Activated CD8-positive, alpha-beta T cell treated with anti-CD3 and anti-CD28 coated beads, Interleukin-2, amount 10 ng/mL, durations not matched to agents 7 days and 5 days (primary cell): ENCODE data around the gene NSMCE1. TPM values are rescaled to one million over a fixed set of nuclear protein-coding genes. Genes with fewer than 3 reads are reported as not detected.

ENCODE experiments used
- ATAC-seq: fragments of 150-1000 bp; cut with Tn5 transposase; one replicate; pipeline ENCODE4 v1.10.0; 2021; ENCODE audit warnings: moderate library complexity
- CTCF ChIA-PET: fragments of 350-600 bp; sonication (Branson Sonifier 250); formaldehyde crosslinking; loops from one replicate; lab custom pipeline; 2021; ENCODE audit warnings: antibody characterized with exemption; lab: Charles Lee
- POLR2A ChIA-PET: fragments of 350-600 bp; sonication (Branson Sonifier 250); formaldehyde crosslinking; loops from one replicate; lab custom pipeline; 2021; ENCODE audit warnings: antibody characterized with exemption; lab: Charles Lee
- DNase-seq: peaks from one replicate; pipeline ENCODE4 v3.0.0-alpha.2; 2020
- H3K27ac Mint-ChIP-seq: one replicate; pipeline ENCODE4 v1.8.0; 2021; ENCODE audit warnings: mild to moderate bottlenecking, mixed read lengths
- H3K27me3 Mint-ChIP-seq: one replicate; pipeline ENCODE4 v1.8.0; 2021; ENCODE audit warnings: low read depth, mixed read lengths
- H3K36me3 Mint-ChIP-seq: one replicate; pipeline ENCODE4 v1.8.0; 2021; ENCODE audit warnings: low read depth, mixed read lengths
- H3K4me1 Mint-ChIP-seq: one replicate; pipeline ENCODE4 v1.8.0; 2021; ENCODE audit warnings: low read depth, mixed read lengths
- H3K4me3 Mint-ChIP-seq: one replicate; pipeline ENCODE4 v1.8.0; 2021; ENCODE audit warnings: mild to moderate bottlenecking, mixed read lengths
- H3K9me3 Mint-ChIP-seq: one replicate; pipeline ENCODE4 v1.8.0; 2022; ENCODE audit warnings: mixed read lengths; ENCODE audit not compliant: insufficient read depth
- total RNA-seq, 2 experiments: library from RNA; stranded (reverse); gene quantifications; one replicate each; pipeline ENCODE4 v1.2.3, GENCODE V29; 2021

Gene NSMCE1, protein sequence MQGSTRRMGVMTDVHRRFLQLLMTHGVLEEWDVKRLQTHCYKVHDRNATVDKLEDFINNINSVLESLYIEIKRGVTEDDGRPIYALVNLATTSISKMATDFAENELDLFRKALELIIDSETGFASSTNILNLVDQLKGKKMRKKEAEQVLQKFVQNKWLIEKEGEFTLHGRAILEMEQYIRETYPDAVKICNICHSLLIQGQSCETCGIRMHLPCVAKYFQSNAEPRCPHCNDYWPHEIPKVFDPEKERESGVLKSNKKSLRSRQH
- total RNA-seq = 10 to 100 TPM; 87.3 to 94.9 TPM

DNA sequence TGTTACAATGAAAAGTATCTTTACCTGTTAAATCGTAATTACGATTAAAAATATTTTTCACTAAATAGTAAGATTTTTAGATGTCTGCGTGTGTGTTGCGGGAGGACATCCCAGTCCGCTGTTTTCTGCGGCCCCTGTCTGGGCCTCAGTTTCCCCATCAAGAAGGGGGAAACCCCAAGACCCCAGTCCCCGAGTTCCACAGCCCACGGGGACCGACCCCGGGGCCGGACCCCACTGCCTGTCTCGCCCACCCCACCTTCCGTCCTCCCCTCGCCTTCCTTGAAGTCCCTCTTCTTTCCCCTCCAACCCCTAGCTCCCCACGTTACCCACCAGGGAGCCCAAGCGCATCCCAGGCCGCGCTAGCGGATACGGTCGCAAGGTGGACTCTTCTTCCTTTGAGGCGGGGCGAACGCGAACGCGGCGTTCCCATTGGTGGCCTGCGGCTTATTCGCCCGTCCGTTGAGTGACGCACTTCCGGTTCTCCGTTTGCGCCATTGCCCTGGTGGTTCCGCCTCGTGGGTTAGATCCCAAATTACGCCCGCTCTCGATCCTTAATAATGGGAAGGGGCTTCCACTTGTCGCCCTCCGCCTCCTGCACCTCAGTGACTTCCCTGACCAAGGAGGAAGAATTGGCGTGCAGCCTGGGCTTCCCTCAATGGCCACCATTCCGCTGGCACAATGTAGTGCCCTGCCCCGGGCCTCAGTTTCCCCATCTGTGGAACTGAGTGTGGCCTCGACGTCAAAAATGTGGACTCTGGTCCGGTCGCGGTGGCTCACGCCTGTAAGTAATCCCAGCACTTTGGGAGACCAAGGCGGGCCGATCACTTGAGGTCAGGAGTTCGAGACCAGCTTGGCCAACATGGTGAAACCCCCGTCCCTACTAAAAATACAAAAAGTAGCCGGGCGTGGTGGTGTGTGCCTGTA is at the start of gene NSMCE1:
TSS of gene NSMCE1 (minus strand) at position 397 of the 924 bp plus-strand sequence. CDS start 11,202 bp downstream, outside the sequence.
- ChIA-PET POLR2A (interaction anchor here (0.6 to 4.5 kb wide), 9 partner anchors 10 to 139 kb away, joined by 3 to 31 read pairs (median 4); no protein-coding TSS in a partner anchor), CTCF (interaction anchor here (1.0 to 4.9 kb wide), 6 partner anchors 15 to 99 kb away, joined by 3 to 30 read pairs (median 4); no protein-coding TSS in a partner anchor)
- DNase-seq (peak; percentile 98), ATAC-seq (peak; percentile 99)
- H3K9me3 Mint-ChIP-seq = peaks cover 3% of the 10 kb centered on the region
- peak within 1 kb of the TSS; percentile 98 for H3K4me3 Mint-ChIP-seq
- no peaks in the 10 kb centered on the region for H3K27me3 Mint-ChIP-seq
- H3K4me1 Mint-ChIP-seq = peaks cover 80% of the 10 kb centered on the region
- H3K36me3 Mint-ChIP-seq = peaks cover 43% of the 10 kb centered on the region
- H3K27ac Mint-ChIP-seq = peak within 1 kb of the TSS; percentile 99

DNA sequence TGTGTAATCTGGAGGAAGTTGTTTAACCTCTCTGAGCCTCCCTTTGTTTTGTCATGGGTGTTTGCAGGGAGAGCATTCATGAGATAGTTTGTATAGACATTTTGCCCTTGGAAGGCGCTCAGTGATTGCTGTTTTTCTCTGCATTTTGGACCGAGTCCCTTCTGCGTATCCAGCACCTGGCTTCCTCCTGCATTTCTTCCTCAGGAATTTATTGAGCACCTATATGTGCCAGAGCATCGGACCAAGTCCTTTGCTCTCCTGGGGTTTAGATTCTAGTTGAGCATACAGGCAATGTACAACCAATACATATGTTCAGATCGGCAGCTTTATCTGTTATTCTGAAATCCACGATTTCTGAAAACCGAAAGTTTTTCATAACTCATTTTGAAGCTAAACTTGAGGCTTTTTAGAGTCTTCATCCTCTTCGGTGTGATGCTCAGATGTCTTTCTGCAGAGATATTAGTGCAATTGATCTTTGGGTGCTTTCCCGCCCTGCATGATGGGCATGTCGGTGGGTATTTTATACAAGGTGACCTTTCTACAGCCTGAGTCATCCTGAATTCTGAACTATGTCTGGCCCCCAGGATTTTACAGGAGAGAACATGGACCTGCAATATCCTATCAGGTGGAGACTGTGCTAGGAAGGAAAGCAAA is 49.3 kb upstream of the NSMCE1 start:
- Mint-ChIP-seq H3K36me3 (peaks cover 79% of the 10 kb centered on the region), H3K9me3 (no peaks in the 10 kb centered on the region), H3K27ac (peak overlapping the region; percentile 93), H3K4me1 (peaks cover 78% of the 10 kb centered on the region), H3K27me3 (no peaks in the 10 kb centered on the region), H3K4me3 (peak overlapping the region; percentile 90)
- no peak for DNase-seq
- ChIA-PET POLR2A (interaction anchor here (1.0 to 10.3 kb wide), 21 partner anchors 10 to 144 kb away, joined by 3 to 222 read pairs (median 5); partner anchors contain the start of genes KDM8 and NSMCE1), CTCF (interaction anchor here (0.7 to 6.5 kb wide), 20 partner anchors 9 to 142 kb away, joined by 3 to 101 read pairs (median 6); partner anchors contain the start of genes KDM8 and NSMCE1)
- no peak for ATAC-seq

DNA sequence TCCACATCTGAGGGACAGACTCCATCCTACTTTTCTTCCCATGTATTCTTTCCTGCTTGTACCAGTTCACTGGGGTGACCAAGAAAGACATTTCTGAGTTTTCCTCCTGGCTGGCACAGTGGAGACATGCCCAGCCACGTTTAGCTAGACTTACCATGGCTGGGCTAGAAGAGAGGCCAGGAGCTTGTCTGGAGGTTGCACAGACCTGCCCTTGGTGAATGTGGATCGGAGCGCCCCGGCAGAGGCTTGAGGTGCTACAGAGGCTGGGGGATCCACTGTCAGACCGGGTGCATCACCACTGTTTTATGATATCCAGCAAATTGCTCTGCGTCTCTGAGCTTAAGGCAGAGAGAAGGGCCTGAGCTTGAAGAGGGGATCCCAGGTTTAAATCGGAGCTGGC is 48.7 kb upstream of the NSMCE1 start:
- CTCF ChIA-PET = interaction anchor here (0.7 to 6.5 kb wide), 17 partner anchors 9 to 142 kb away, joined by 3 to 101 read pairs (median 7); partner anchors contain the start of gene KDM8
- DNase-seq = no peak
- no peaks in the 10 kb centered on the region for H3K9me3 Mint-ChIP-seq
- POLR2A ChIA-PET = interaction anchor here (1.0 to 10.3 kb wide), 14 partner anchors 10 to 148 kb away, joined by 3 to 222 read pairs (median 4); no protein-coding TSS in a partner anchor
- peak overlapping the region; percentile 93 for H3K27ac Mint-ChIP-seq
- peaks cover 74% of the 10 kb centered on the region for H3K36me3 Mint-ChIP-seq
- ATAC-seq = no peak
- peak overlapping the region; percentile 90 for H3K4me3 Mint-ChIP-seq
- no peaks in the 10 kb centered on the region for H3K27me3 Mint-ChIP-seq
- peaks cover 78% of the 10 kb centered on the region for H3K4me1 Mint-ChIP-seq

DNA sequence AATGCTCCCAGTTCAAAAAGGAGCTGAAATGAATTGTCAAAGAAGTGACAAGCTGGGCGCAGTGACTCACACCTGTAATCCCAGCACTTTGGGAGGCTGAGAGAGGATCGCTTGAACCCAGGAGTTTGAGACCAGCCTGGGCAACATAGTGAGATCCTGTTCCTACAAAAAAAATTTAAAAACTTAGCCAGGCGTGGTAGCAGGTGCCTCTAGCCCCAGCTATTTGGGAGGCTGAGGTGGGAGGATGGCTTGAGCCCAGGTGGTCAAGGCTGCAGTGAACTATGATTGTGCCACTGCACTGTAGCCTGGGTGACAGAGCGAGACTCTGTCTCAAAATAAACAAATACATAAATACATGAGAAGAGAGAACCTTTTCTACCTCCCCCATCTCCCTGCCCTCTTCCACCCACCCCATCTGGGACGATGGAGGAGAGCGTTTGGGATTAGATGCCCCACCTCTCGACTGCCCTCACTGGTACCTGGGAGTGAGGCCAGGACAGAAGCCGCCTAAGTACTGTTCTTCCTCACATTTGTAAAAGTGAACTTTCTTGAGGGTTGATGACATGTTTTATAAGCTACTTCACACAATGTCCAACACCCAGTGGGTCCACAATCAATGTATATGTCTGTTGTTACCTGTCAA is 47.6 kb upstream of the NSMCE1 start:
- H3K9me3 Mint-ChIP-seq = no peaks in the 10 kb centered on the region
- ChIA-PET POLR2A (interaction anchor here (0.6 to 10.3 kb wide), 12 partner anchors 51 to 144 kb away, joined by 3 to 222 read pairs (median 4); partner anchors contain the start of gene IL21R), CTCF (interaction anchor here (1.1 to 6.5 kb wide), 11 partner anchors 12 to 136 kb away, joined by 3 to 101 read pairs (median 8); no protein-coding TSS in a partner anchor)
- no peak for DNase-seq
- peak overlapping the region; percentile 90 for H3K4me3 Mint-ChIP-seq
- peak overlapping the region; percentile 93 for H3K27ac Mint-ChIP-seq
- no peaks in the 10 kb centered on the region for H3K27me3 Mint-ChIP-seq
- peaks cover 72% of the 10 kb centered on the region for H3K4me1 Mint-ChIP-seq
- ATAC-seq = no peak
- H3K36me3 Mint-ChIP-seq = peaks cover 65% of the 10 kb centered on the region

DNA sequence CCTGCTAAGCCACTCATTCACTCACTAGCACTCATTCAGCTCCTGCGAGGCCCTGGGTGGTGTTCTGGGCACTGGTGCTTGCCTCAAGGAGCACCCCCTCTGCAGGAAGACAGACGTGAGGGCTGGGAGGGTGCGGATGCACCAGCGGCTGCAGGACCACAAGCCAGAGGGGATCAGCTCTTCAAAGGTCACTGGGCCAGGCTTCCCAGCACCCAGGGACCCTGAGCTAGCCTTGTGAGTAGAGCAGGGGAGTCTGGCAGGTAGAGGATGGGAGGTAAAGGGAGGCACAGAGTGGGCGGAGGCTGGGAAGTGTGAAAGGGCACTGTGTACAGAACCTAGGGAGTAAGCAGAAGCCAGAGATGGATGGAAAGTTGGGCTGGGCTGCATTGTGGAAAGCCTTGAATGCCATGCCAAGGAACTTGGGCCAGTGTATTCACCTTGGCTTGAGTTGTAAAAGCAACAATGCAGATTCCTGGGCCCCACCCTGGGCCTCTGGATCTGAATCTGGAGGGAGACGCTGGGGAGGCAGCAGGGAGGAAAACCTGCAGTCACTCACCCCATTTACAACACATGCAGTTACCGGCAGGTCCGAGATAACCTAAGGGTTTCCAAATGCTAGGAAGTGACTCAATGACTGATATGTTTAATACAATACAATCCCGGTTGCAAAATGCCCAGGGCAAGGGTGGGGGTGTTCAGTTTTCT is 46.9 kb upstream of the NSMCE1 start:
- CTCF ChIA-PET = interaction anchor here (0.7 to 6.5 kb wide), 12 partner anchors 12 to 135 kb away, joined by 3 to 101 read pairs (median 6); no protein-coding TSS in a partner anchor
- no peaks in the 10 kb centered on the region for H3K9me3 Mint-ChIP-seq
- H3K4me3 Mint-ChIP-seq = peak overlapping the region; percentile 90
- H3K27me3 Mint-ChIP-seq = no peaks in the 10 kb centered on the region
- H3K27ac Mint-ChIP-seq = peak overlapping the region; percentile 93
- peak; percentile 40 for ATAC-seq
- POLR2A ChIA-PET = interaction anchor here (0.6 to 10.3 kb wide), 19 partner anchors 11 to 145 kb away, joined by 3 to 222 read pairs (median 4); partner anchors contain the start of gene IL21R
- DNase-seq = peak; percentile 77
- peaks cover 60% of the 10 kb centered on the region for H3K36me3 Mint-ChIP-seq
- H3K4me1 Mint-ChIP-seq = peaks cover 65% of the 10 kb centered on the region

DNA sequence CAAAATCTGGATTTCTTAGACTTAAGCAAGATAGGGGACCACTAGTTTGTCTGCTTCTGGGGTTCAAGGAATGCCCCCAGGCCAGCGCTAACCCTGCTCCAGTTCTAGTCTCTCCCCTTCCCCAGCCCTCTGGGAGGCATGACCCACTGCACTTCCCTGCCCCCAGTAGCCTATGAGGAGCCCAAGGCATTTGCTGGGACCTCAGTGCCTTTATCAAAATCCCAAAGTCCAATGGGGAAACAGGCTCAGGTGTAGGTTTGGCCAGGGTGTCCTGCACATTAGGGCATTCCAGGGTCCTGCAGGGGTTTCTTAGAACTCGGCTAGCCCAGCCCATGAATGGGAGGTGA is 46.4 kb upstream of the NSMCE1 start:
- POLR2A ChIA-PET = interaction anchor here (0.6 to 10.3 kb wide), 16 partner anchors 9 to 141 kb away, joined by 3 to 222 read pairs (median 4); partner anchors contain the start of gene IL21R
- Mint-ChIP-seq H3K4me3 (peak overlapping the region; percentile 90), H3K27ac (peak overlapping the region; percentile 93), H3K27me3 (no peaks in the 10 kb centered on the region), H3K9me3 (no peaks in the 10 kb centered on the region), H3K4me1 (peaks cover 61% of the 10 kb centered on the region), H3K36me3 (peaks cover 55% of the 10 kb centered on the region)
- DNase-seq (no peak), ATAC-seq (no peak)
- CTCF ChIA-PET = interaction anchor here (0.7 to 6.5 kb wide), 10 partner anchors 11 to 135 kb away, joined by 3 to 101 read pairs (median 4); no protein-coding TSS in a partner anchor

DNA sequence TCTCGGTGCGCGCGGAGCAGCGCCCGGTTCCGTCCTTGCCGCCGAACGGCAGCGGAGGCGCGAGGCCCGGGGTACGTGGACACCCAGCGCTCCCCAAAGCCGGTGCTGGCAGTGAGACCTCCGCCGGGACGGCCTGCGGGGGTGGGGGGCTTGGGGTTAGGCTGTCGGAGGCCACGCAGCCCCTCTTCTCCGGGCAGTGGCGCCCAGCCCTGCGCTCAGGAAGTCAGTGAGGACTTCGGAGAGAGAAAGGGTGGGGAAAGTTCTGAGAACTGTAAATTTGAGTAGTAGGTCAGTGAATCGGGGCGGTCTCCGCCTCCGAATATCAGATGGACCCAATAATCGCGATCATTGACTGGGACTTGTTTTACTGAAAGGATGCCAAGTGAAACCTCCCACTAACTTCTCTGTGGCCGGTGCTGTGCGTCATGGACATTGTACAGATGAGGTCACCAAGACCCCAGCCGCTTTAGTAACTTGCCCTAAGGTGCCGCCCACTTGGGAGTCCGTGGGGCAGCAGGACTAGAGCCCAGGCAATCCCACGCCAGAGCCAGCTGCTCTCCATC is 45.7 kb upstream of the NSMCE1 start:
- ATAC-seq (peak; percentile 34), DNase-seq (peak; percentile 77)
- peak overlapping the region; percentile 90 for H3K4me3 Mint-ChIP-seq
- peaks cover 49% of the 10 kb centered on the region for H3K36me3 Mint-ChIP-seq
- H3K27ac Mint-ChIP-seq = peak overlapping the region; percentile 93
- H3K9me3 Mint-ChIP-seq = no peaks in the 10 kb centered on the region
- CTCF ChIA-PET = interaction anchor here (6.5 kb wide), 1 partner anchor 80 kb away, joined by 101 read pairs; no protein-coding TSS in a partner anchor
- POLR2A ChIA-PET = interaction anchor here (0.9 to 10.3 kb wide), 9 partner anchors 8 to 140 kb away, joined by 3 to 222 read pairs (median 4); no protein-coding TSS in a partner anchor
- peaks cover 55% of the 10 kb centered on the region for H3K4me1 Mint-ChIP-seq
- H3K27me3 Mint-ChIP-seq = peaks cover under 1% of the 10 kb centered on the region

DNA sequence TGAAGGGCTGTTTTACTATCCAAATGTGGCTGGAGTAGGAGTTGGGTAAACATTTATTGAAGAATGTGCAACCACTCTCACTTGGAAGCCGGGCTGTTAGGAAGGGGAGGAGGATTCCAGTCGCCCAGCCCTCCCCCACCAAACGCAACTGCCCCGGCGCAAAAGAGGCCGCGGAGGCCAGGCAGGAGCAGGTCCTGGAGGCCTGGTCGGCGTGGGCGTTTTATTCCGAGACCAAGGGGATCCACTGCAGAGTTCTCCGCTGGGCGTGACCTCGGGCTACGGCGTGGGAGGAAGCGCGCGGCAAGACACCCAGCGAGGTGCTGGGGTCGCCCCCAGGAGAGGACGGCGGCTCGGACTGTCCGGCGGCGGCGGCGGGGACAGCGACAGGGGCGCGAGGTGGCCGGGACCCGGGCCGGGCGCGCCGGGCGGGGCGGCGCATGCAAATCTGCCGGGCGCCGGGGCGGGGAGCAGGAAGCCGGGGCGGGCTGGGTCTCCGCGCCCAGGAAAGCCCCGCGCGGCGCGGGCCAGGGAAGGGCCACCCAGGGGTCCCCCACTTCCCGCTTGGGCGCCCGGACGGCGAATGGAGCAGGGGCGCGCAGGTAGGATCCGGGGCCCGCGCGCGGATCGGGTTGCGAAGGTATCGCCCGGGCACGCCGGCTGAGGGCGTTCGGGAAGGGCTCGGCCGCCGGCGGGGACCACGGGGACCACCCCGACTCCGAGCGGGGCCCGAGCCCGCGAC is 45.0 kb upstream of the NSMCE1 start, which contains the start of gene IL4R:
TSS of gene IL4R (plus strand) at position 553 of the 739 bp plus-strand sequence. CDS start 26,230 bp downstream, outside the sequence.
- H3K27me3 Mint-ChIP-seq = peaks cover 2% of the 10 kb centered on the region
- peaks cover 42% of the 10 kb centered on the region for H3K36me3 Mint-ChIP-seq
- ATAC-seq (peak; percentile 49), DNase-seq (peak; percentile 66)
- H3K4me1 Mint-ChIP-seq = peaks cover 48% of the 10 kb centered on the region
- POLR2A ChIA-PET = interaction anchor here (1.4 to 10.3 kb wide), 2 partner anchors 10 to 79 kb away, joined by 6 to 222 read pairs; no protein-coding TSS in a partner anchor
- CTCF ChIA-PET = interaction anchor here (0.9 to 1.3 kb wide), 2 partner anchors 28 to 79 kb away, joined by 3 to 8 read pairs; no protein-coding TSS in a partner anchor
- H3K4me3 Mint-ChIP-seq = peak within 1 kb of the TSS; percentile 90
- peak within 1 kb of the TSS; percentile 93 for H3K27ac Mint-ChIP-seq
- H3K9me3 Mint-ChIP-seq = no peaks in the 10 kb centered on the region
